ENCODE data around the gene KPRP. TPM values are rescaled to one million over a fixed set of nuclear protein-coding genes. Genes with fewer than 3 reads are reported as not detected.

Gene KPRP, protein sequence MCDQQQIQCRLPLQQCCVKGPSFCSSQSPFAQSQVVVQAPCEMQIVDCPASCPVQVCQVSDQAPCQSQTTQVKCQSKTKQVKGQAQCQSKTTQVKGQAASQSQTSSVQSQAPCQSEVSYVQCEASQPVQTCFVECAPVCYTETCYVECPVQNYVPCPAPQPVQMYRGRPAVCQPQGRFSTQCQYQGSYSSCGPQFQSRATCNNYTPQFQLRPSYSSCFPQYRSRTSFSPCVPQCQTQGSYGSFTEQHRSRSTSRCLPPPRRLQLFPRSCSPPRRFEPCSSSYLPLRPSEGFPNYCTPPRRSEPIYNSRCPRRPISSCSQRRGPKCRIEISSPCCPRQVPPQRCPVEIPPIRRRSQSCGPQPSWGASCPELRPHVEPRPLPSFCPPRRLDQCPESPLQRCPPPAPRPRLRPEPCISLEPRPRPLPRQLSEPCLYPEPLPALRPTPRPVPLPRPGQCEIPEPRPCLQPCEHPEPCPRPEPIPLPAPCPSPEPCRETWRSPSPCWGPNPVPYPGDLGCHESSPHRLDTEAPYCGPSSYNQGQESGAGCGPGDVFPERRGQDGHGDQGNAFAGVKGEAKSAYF
- total RNA-seq (2013; cell fraction: nucleolus; rRNA removed): not detected in 2 replicates
- total RNA-seq (2014; rRNA removed) (not detected in 2 replicates), total RNA-seq (2014; rRNA removed; fragmentation: Illumina TruSeq; extraction: Trizol) (not detected in 2 replicates), total RNA-seq (2021) (not detected in 2 replicates), polyA plus RNA-seq (2011; rRNA removed) (not detected in 2 replicates), polyA plus RNA-seq (2014; fragmentation: Illumina TruSeq; extraction: Trizol) (not detected in 2 replicates), polyA plus RNA-seq (2014; fragmentation: Nextera tagmentation; extraction: Ambion mirVana) (not detected), polyA plus RNA-seq (2014; rRNA removed) (not detected in 2 replicates), polyA plus RNA-seq (2016; fragmentation: Nextera tagmentation; extraction: Ambion mirVana) (not detected), polyA minus RNA-seq (2011; rRNA and poly(A)+ RNA removed) (not detected in 2 replicates), Bru-seq, nascent RNA (not detected), BruChase-seq, experiment 1, labeled RNA remaining after a 6-hour chase (not detected), BruChase-seq, experiment 2, labeled RNA remaining after a 2-hour chase (not detected)
- polyA plus RNA-seq (2011; ENCODE audit: low read depth): not detected
- not detected in 2 replicates for polyA plus RNA-seq (2011; cell fraction: cytosol; rRNA removed)
- polyA plus RNA-seq (2011; cell fraction: nucleus; rRNA removed): not detected in 2 replicates
- polyA plus RNA-seq (2012): not detected in 2 replicates
- polyA minus RNA-seq (2011; cell fraction: cytosol; rRNA and poly(A)+ RNA removed): not detected in 2 replicates
- not detected in 2 replicates for polyA minus RNA-seq (2011; cell fraction: nucleus; rRNA and poly(A)+ RNA removed)
- long read RNA-seq, experiment 1: 0 reads
- long read RNA-seq, experiment 2: 0 reads

DNA sequence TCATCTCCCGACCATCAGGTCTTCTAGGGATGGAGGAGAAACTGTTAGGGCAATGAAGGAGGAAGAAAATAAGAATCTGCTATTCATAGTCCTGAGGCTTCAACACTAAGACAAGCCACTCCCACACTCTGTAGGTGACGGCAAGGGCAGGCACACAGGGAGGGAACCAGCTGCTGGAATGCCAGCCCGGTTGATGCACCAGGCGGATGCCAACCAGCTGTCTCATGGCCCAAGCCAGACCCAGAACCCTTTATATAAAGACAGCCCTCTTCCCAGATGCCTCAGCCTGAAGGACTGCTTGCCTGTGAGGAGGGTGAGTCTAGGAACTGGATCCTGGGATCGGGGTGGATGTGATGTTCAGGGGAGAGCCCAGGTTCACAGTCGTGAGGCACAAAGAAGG lies at the start of gene KPRP:
KPRP (plus strand) TSS at position 279 of the 400 bp plus-strand sequence. CDS start 1,564 bp downstream, outside the sequence.
- ATAC-seq: no peak
- H3K27ac ChIP-seq (ENCODE audit: control insufficient read depth, insufficient read depth): no peak within 1 kb of the TSS
- H3K79me2 ChIP-seq (ENCODE audit: control insufficient read depth, insufficient read depth, low read length): no peaks in the 10 kb centered on the region
- H3K4me1 ChIP-seq (ENCODE audit: control insufficient read depth, insufficient read depth, low read length): no peaks in the 10 kb centered on the region
- BruUV-seq (replicated peaks): no TSS peak
- DNase-seq (ENCODE audit: low read depth, low spot score): no peak
- H3K27me3 ChIP-seq (replicated peaks in 1 of 2; ENCODE audit: control insufficient read depth in 2 of 2, insufficient read depth in 2 of 2, low read length in 1 of 2): no peaks in the 10 kb centered on the region
- in situ Hi-C loops (cut with MboI) (no loop called here), intact Hi-C loops (cut with micrococcal nuclease; ENCODE audit: unreplicated experiment) (no loop called here)
- no peaks in the 10 kb centered on the region for H3K9me3 ChIP-seq (replicated peaks; ENCODE audit: control insufficient read depth, insufficient read depth, low read length)
- 24% methylated on average over 6 of the region's 6 CpGs for WGBS (ENCODE audit: insufficient coverage, insufficient replicate concordance, low lambda C conversion rate, missing lambda C conversion rate)
- no peak within 1 kb of the TSS for H3K4me3 ChIP-seq
- no peak for FAIRE-seq
- H3K4me2 ChIP-seq (ENCODE audit: control insufficient read depth, insufficient read depth): no peak within 1 kb of the TSS
- H4K20me1 ChIP-seq (ENCODE audit: control insufficient read depth, insufficient read depth): no peaks in the 10 kb centered on the region
- CTCF ChIA-PET: no interaction called here
- SMC1A ChIA-PET (ENCODE audit: uncharacterized antibody, unreplicated experiment): no interaction called here
- RAD21 ChIA-PET (ENCODE audit: unreplicated experiment): no interaction called here
- POLR2A ChIA-PET: no interaction called here
- no peaks in the 10 kb centered on the region for H3K36me3 ChIP-seq (ENCODE audit: control insufficient read depth in 2 of 2, insufficient read depth in 2 of 2, low read length in 1 of 2)
- H3K9ac ChIP-seq (ENCODE audit: control insufficient read depth, insufficient read depth, low read length): no peak within 1 kb of the TSS
- no peak within 1 kb of the TSS for H2AFZ ChIP-seq (ENCODE audit: control insufficient read depth, low read depth, low read length)
- TF ChIP-seq SRF (IDR thresholded peaks at IDR 0.05; ENCODE audit: low read depth in 2 of 2, low read length in 2 of 2) (no peak), FOXM1 (IDR thresholded peaks at IDR 0.05; ENCODE audit: low read depth, low read length) (no peak), RAD51 (IDR thresholded peaks at IDR 0.05) (no peak), MXI1 (IDR thresholded peaks at IDR 0.05; ENCODE audit: low read depth, low read length) (no peak), FOXK2 (IDR thresholded peaks at IDR 0.05) (no peak), RCOR1 (conservative IDR thresholded peaks at IDR 0.05; ENCODE audit: low read depth, low read length) (no peak), ESRRA (IDR thresholded peaks at IDR 0.05; ENCODE audit: low read length) (no peak), GABPA (IDR thresholded peaks at IDR 0.05; ENCODE audit: low read depth) (no peak), ZNF622 (IDR thresholded peaks at IDR 0.05) (no peak), SMC3 (IDR thresholded peaks at IDR 0.05; ENCODE audit: borderline replicate concordance, low read length) (no peak), CBX3 (IDR thresholded peaks at IDR 0.05; ENCODE audit: borderline replicate concordance, low read depth) (no peak), TCF3 (IDR thresholded peaks at IDR 0.05; ENCODE audit: borderline replicate concordance, insufficient read depth, low read depth, low read length) (no peak), MTA2 (IDR thresholded peaks at IDR 0.05; ENCODE audit: low read depth) (no peak)
- TF ChIP-seq, protein P1, sequence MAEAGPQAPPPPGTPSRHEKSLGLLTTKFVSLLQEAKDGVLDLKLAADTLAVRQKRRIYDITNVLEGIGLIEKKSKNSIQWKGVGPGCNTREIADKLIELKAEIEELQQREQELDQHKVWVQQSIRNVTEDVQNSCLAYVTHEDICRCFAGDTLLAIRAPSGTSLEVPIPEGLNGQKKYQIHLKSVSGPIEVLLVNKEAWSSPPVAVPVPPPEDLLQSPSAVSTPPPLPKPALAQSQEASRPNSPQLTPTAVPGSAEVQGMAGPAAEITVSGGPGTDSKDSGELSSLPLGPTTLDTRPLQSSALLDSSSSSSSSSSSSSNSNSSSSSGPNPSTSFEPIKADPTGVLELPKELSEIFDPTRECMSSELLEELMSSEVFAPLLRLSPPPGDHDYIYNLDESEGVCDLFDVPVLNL (IDR thresholded peaks at IDR 0.05; ENCODE audit: low read depth, low read length): no peak
- TF ChIP-seq, protein P2, sequence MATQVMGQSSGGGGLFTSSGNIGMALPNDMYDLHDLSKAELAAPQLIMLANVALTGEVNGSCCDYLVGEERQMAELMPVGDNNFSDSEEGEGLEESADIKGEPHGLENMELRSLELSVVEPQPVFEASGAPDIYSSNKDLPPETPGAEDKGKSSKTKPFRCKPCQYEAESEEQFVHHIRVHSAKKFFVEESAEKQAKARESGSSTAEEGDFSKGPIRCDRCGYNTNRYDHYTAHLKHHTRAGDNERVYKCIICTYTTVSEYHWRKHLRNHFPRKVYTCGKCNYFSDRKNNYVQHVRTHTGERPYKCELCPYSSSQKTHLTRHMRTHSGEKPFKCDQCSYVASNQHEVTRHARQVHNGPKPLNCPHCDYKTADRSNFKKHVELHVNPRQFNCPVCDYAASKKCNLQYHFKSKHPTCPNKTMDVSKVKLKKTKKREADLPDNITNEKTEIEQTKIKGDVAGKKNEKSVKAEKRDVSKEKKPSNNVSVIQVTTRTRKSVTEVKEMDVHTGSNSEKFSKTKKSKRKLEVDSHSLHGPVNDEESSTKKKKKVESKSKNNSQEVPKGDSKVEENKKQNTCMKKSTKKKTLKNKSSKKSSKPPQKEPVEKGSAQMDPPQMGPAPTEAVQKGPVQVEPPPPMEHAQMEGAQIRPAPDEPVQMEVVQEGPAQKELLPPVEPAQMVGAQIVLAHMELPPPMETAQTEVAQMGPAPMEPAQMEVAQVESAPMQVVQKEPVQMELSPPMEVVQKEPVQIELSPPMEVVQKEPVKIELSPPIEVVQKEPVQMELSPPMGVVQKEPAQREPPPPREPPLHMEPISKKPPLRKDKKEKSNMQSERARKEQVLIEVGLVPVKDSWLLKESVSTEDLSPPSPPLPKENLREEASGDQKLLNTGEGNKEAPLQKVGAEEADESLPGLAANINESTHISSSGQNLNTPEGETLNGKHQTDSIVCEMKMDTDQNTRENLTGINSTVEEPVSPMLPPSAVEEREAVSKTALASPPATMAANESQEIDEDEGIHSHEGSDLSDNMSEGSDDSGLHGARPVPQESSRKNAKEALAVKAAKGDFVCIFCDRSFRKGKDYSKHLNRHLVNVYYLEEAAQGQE (IDR thresholded peaks at IDR 0.05; ENCODE audit: low read depth, low read length): no peak
